ENCODE data around the gene TUBA4A.

- TF ChIP-seq POLR2AphosphoS5 (IDR thresholded peaks at IDR 0.05; ENCODE audit: low read depth) (no peak), CTCF (conservative IDR thresholded peaks at IDR 0.05; ENCODE audit: low read depth in 2 of 2) (no peak), REST (IDR thresholded peaks at IDR 0.05; ENCODE audit: unreplicated experiment) (no peak), EZH2 (IDR thresholded peaks at IDR 0.05; ENCODE audit: low read depth, unreplicated experiment) (no peak), ZNF114 (CRISPR knock-in tag; IDR thresholded peaks at IDR 0.05) (no peak), JUNB (IDR thresholded peaks at IDR 0.05; ENCODE audit: unreplicated experiment) (no peak), ZNF331 (CRISPR knock-in tag; IDR thresholded peaks at IDR 0.05; ENCODE audit: low read depth) (no peak), CREB1 (CRISPR knock-in tag; IDR thresholded peaks at IDR 0.05; ENCODE audit: low read depth) (no peak), ETS1 (IDR thresholded peaks at IDR 0.05) (no peak), NANOG (IDR thresholded peaks at IDR 0.05; ENCODE audit: borderline replicate concordance) (no peak), EZH2phosphoT487 (IDR thresholded peaks at IDR 0.05; ENCODE audit: unreplicated experiment) (no peak)
Observed at GRCh38 chr2:219292616-219293015, 38.9 kb upstream of the TUBA4A start.
